HG03045 (cell line): ENCODE results near the gene IL13RA2.

Source experiments
- ATAC-seq: cut with Tn5 transposase; IDR thresholded peaks from one replicate; pipeline ENCODE4 v1.9.1; 2021; ENCODE audit warnings: mild to moderate bottlenecking, moderate library complexity; ENCODE audit not compliant: unreplicated experiment

The IL13RA2 gene

GRCh38 chrX:115017455-115017854 lies at the start of gene IL13RA2:
Gene IL13RA2 (minus strand): TSS chrX:115017616. CDS start chrX:115017269, 347 bp downstream.
- ATAC-seq = no peak

DNA sequence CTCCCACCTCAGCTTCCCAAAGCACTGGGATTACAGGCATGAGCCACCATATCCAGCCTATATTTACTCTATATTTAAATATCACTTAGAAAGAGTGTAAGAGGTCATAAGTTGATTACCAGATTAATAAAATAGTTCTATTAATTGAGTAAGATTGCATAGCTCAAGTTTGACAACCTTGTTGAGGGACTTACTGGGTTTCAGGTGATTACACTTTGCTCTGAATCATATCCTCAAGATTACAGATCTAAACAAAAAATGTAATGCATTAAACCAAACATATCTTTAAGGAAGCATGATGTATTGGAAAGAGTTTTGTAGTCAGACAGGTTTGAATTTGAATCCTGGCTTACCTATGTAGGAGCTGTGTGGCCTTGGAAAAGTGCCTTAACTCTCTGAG lies 47.9 kb upstream of the IL13RA2 start:
- ATAC-seq = no peak

DNA sequence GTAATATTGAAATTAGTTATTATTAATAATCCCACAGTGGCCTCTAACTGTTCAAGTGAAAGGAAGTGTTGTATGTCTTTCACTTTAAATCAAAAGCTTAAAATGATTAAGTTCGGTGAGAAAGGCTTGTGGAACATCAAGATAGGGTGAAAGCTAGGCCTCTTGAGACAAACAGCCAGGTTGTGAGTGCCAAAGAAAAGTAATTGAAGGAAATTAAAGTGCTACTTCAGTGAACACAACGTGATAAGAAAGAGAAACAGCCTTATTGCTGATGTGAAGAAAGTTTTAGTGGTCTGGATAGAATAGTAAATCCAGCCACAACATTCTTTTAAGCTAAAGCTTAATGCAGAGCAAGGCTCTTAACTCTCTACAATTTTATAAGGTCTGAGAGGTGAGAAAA lies 42.6 kb upstream of the IL13RA2 start:
- ATAC-seq = no peak

- ATAC-seq = no peak
These were observed 40.9 kb upstream of the IL13RA2 start for GRCh38 chrX:115058276-115058675.

DNA sequence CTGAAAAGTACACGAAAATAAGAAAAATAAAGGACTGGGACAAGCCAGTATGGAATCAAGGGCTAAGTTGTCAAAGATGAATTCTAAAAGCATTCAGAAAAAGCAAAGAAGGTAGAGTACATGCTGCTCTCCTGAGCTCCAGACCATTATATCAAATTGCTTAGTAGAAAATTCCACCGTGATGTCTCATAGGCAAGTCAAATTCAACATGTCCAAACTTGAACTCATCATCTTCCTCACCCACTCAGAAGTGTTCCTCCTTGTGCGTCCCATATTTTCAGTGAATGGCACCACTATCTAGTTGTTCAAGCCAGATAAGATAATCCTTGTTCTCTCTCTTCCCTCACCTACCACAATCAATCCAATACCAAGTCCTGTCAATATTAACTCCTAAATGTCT lies 37.5 kb upstream of the IL13RA2 start:
- ATAC-seq = no peak

DNA sequence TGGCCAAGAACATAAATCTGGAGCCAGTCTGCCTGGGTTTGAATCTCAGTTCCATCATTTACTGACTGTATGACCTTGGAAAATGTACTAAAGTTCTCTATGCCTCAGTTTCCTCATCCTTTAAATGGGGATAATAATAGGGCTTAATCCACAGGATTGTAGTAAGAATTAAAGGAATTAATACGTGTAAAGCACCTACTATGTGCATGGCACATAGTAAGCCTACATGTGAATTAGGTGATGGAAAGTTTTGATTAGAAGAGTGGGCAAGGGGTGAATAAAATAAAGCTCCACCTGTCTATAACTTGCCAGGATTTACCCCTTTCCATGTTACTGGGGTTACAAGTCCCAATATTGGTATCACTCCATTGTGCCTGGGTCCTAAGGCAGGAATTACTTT lies 35.8 kb upstream of the IL13RA2 start:
- ATAC-seq = no peak

DNA sequence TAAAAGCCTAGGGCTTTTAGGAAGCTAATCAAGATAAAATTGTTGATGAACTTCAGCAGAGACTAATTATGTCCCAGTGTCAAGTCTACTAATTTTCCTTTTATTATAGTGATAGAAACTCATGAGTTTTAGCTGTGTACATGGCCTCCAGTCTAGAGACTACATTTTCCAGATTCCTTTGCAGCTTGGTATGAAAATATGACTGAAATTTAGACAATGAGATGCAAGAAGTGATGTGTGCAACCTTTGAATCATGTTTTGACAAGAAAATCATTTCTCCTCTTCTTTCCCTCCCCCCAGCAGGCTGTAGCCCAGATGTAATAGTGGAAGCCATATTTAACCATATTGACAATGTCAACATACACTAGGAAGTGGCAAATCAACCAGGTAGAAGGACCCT lies 30.3 kb upstream of the IL13RA2 start:
- no peak for ATAC-seq

GRCh38 chrX:115047181-115047580 lies 29.8 kb upstream of the IL13RA2 start:
- ATAC-seq = no peak

GRCh38 chrX:115040417-115040816 lies 23.0 kb upstream of the IL13RA2 start:
- ATAC-seq = no peak

DNA sequence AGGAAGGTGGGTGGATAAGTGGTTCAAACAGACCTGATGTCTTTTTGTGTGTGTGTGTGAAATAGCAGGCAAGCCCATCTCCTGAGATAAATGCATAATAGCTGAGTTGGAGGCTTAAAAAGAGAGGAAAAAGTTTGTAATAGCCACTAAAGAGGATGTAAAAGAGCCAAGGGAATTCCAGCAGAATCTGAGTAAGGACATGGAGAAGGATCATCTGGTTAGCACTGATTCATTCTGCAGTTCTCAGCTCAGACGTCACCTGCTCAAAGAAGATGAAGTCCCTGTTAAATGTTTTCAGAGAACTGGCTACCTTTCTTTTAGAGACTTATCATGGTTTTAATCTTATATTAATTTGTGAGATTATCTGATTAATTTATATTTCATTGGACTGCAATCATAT lies 21.0 kb upstream of the IL13RA2 start:
- ATAC-seq = no peak

DNA sequence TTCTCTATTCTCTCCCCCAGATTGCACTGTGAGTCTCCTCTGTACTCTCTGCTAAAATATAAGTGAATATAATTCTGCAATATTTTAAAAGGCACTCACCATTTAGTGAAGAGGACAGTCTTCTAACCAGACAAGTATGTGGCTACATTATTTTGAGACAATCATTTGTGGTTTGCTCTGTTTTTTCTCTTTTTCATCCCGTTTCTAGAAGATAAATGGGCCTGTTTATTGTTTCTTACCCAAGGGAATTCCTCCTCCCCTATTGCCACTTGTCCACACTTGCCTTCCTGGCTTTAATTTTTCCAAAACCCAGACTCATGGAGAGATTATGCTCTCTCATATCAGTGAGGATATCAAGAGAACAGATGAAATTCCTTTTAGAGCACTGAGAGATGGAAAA lies 18.6 kb upstream of the IL13RA2 start:
- ATAC-seq = no peak

GRCh38 chrX:115031989-115032388 lies 14.6 kb upstream of the IL13RA2 start:
- no peak for ATAC-seq

- no peak for ATAC-seq
These were observed 13.2 kb upstream of the IL13RA2 start for GRCh38 chrX:115030625-115031024.

- ATAC-seq = no peak
These were observed 12.6 kb upstream of the IL13RA2 start for GRCh38 chrX:115029869-115030570.

DNA sequence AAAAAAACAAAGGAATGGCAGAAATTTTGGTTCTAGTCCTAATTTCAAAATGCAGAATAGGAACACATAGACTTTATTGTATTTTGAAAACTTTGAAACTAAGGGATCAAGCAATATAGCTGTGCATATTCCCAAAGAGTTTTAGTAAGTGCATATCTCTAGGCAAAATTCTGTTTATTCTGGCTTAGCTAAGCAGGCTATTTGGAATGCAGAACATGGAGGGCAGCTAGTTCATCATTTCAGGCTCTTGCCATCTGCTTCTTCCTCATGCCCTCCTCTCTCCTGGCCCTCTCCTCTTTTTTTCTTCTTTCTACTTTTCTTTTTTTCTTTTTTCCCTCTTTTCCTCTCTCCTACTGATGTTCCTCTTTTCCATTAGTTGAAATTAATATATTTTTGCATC lies 12.0 kb upstream of the IL13RA2 start:
- no peak for ATAC-seq

- ATAC-seq = no peak
These were observed 6.4 kb upstream of the IL13RA2 start for GRCh38 chrX:115023811-115024210.

- ATAC-seq = no peak
These were observed 5.7 kb upstream of the IL13RA2 start for GRCh38 chrX:115023139-115023538.

DNA sequence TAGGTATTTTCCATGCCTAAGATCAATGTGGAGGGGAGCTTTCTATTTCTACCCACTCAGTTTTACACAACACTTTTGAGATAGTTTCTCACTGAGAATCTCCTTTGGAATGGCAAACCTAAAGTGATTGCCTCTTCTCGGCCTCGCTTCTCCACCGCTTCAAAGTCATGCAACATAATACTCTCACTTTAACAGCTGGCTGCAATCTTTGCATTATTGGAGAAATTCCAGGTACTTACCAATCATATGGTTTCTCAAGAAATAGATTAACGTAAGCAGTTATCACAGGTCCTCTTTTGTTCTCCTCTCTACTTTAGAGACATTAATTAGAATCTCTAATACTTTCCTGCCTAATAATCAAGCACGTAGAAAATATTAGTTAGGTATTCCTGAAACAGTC lies 3.7 kb upstream of the IL13RA2 start:
- no peak for ATAC-seq

GRCh38 chrX:115018944-115019343 lies 1.5 kb upstream of the IL13RA2 start:
- ATAC-seq = no peak

DNA sequence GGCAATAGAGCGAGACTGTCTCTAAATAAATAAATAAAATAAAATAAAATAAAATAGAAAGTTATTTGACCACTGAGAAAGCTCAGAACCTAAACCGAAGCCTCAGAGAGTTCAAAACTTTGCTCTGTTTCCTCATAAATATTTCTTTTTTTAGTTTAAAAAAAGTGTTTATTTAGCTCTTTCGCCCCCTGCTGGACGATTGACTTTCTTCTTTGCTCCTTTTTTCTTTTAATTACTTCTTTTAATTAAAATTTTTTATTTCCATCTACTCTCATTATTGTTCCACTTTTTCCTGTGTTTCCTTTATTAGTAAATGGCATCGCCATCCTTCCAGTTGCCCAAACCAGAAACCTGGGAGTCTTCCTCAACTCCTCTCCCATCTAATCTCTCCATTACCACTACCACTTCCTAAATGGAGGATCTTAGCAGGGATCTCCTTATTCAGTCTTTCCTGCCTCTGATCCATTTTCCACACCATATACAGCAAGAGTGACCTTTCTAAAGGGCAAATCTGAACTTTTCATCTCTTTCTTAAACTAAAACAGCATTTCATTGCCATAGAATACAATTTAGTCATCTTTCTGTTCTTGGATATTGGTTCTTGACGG lies 728 bp upstream of the IL13RA2 start:
- no peak for ATAC-seq

DNA sequence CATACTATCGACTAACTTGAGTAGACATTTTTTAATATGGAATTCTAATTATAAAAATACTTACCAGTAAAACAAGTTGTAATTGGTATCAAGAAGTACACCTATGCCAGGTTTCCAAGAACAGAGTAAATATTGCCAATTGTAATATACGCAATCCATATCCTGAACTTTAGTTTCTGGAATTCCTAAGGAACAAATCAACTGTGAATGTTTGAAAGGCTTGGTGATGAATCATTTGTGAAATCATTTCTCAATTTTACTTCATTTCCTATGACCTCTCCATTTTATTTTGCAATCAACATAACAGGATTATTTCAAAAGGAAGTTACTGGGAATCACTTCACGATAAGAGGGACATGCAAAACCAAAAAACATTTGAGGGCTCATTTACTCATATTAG lies 3.7 kb downstream of the IL13RA2 start:
- ATAC-seq = no peak

GRCh38 chrX:115011428-115011827 lies 6.0 kb downstream of the IL13RA2 start:
- no peak for ATAC-seq

DNA sequence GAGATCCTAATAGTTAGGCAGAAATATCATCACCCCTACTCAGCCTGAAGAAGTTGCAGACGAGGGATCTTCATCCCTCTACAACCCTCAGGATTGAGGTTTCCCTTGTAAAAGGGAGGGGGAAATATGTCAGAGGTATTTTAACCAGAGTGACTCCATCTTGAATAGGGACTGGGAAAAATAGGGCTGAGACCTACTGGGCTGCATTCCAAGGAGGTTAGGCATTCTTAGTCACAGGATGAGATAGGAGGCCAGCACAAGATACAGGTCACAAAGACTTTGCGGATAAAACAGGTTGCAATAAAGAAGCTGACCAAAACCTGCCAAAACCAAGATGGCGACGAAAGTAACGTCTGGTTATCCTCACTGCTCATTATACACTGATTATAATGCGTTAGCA lies 17.5 kb downstream of the IL13RA2 start:
- ATAC-seq = no peak
